Astrocyte of the cerebellum (primary cell): Measurements from ENCODE around the gene SLC25A43.
A peak's percentile ranks its signal among the peaks of the same experiment; 100 is the strongest.

Experiments
- DNase-seq: peaks from one replicate; pipeline ENCODE4 v3.0.0-alpha.2; 2011; ENCODE audit warnings: low read depth
- H3K4me3 ChIP-seq: 2 replicates; pipeline ENCODE4 v1.5.1; 2011; ENCODE audit warnings: mild to moderate bottlenecking, low read depth, low read length, moderate library complexity
- in situ Hi-C: cut with HindIII; loops from 2 replicates; pipeline ENCODE4 v1.10.0; 2017; ENCODE audit warnings: low sequenced_read_pairs
- TF ChIP-seq, protein P1 (sequence below): IDR thresholded peaks from 2 replicates; pipeline ENCODE4 v1.5.1; 2012; ENCODE audit warnings: low read length, low read depth, moderate library complexity, mild to moderate bottlenecking; ENCODE audit errors: missing control alignments

Gene SLC25A43

DNA sequence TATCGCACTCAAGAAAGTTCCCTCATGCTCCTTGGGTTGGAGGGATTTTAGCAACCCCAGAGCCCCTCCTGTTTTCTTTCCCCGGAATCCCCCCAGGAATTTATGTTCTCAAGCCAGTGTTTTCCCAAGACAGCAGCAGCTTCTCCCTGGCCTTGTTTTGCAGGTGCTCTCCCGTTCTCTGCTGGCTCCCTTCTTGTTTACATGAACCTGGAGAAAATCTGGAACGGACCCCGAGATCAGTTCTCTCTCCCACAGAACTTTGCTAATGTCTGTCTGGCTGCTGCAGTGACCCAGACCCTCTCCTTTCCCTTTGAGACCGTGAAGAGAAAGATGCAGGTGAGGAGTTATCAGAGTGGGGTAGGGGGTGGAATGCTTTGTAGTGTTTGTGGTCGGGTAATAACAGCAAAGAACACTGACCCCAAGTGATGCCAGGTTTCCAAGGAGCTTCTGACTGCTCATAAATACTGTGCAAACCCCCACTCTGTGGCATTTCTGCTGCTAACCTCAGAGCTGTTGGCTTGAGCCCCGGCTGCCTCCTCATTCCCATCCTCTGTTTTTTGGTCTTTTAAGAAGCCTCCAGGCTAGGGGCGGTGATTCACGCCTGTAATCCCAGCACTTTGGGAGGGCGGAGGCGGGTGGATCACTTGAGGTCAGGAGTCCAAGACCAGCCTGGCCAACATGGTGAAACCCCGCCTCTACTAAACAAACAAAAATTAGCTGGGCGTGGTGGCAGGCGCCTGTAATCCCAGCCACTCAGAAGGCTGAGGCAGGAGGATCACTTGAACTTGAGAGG lies 11.1 kb downstream of the SLC25A43 start:
- DNase-seq: peak; percentile 86
- H3K4me3 ChIP-seq: no peak overlapping the region
- in situ Hi-C loops: no loop called here
- TF ChIP-seq, protein P1, sequence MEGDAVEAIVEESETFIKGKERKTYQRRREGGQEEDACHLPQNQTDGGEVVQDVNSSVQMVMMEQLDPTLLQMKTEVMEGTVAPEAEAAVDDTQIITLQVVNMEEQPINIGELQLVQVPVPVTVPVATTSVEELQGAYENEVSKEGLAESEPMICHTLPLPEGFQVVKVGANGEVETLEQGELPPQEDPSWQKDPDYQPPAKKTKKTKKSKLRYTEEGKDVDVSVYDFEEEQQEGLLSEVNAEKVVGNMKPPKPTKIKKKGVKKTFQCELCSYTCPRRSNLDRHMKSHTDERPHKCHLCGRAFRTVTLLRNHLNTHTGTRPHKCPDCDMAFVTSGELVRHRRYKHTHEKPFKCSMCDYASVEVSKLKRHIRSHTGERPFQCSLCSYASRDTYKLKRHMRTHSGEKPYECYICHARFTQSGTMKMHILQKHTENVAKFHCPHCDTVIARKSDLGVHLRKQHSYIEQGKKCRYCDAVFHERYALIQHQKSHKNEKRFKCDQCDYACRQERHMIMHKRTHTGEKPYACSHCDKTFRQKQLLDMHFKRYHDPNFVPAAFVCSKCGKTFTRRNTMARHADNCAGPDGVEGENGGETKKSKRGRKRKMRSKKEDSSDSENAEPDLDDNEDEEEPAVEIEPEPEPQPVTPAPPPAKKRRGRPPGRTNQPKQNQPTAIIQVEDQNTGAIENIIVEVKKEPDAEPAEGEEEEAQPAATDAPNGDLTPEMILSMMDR: no peak

DNA sequence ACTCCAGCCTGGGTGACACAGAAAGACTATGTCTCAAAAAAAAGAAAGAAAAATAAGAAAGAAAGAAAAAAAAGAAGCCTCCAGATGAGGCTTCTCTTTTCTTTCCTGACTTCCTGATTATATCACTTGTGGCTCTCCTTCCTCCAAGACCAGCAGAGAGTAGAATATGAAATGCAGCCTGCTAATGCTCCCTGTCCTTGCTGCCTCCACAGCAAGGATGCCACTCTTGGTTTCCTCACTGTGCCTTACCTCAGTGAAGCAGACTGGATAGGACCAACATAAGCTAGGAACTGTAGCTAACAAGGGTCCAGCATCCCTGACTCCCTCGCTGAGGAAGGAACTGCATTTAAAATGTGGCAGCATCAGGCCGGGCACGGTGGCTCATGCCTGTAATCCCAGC lies 11.7 kb downstream of the SLC25A43 start:
- H3K4me3 ChIP-seq: no peak overlapping the region
- in situ Hi-C loops: no loop called here
- TF ChIP-seq, protein P1: no peak
- no peak for DNase-seq

DNA sequence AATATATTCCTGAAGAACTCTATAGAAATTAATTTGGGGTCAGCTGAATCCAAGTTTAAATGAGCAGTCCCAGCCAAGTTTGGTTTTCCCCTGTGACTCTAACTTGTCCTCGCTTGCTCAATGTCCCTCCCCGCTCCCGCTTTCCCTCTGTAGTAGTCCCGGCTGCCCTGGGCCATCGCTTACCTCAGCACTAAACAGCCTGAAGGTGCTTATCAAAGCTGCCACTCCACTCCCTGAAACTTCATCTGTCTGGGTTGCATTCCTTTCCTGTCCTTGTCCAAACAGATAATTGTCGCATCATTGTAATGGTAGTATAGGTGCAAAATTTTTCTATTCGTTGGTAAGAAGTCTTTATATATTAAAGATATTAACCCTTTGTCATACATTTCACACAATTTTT lies 12.8 kb downstream of the SLC25A43 start:
- in situ Hi-C loops: no loop called here
- no peak for DNase-seq
- TF ChIP-seq, protein P1: no peak
- no peak overlapping the region for H3K4me3 ChIP-seq

DNA sequence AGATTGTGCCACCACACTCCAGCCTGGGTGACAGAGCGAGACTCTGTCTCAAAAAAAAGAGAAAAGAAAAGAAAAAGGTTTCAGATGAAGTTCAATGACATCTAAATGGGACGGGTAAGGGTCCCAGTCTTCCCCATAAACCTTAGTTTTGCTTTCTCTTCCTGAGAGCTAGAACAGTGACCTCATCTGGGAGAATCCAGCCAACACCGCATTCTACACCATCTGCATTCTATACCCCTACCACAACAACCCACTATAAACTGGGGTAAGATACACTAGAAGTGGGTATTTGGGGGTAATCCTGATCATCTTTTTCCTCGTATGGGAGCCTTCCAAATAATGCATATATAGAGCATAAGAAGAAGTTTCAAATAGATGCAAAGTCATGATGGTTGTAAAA lies 18.2 kb downstream of the SLC25A43 start:
- in situ Hi-C loops: no loop called here
- TF ChIP-seq, protein P1: no peak
- H3K4me3 ChIP-seq: no peak overlapping the region
- no peak for DNase-seq

DNA sequence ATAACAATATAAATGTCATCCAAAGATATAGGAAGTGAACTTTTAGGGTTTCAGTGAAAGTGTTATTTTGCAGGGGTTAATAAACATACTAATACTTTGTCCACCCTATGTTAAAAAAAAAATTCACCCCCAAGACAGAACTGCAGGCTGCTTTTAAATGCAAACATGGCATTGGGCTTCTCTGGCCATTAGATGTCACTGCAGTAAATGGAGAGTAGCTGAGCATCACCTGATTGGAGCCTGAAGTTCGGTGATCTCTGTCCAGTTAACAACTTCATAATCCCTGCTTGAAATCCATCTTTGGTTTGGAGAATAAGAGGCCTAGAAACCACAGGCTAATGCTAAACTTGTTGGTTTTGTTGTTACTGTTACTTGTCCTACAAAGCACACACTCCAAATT lies 18.7 kb downstream of the SLC25A43 start:
- TF ChIP-seq, protein P1: peak; percentile 34
- DNase-seq: no peak
- H3K4me3 ChIP-seq: no peak overlapping the region
- in situ Hi-C loops: no loop called here

DNA sequence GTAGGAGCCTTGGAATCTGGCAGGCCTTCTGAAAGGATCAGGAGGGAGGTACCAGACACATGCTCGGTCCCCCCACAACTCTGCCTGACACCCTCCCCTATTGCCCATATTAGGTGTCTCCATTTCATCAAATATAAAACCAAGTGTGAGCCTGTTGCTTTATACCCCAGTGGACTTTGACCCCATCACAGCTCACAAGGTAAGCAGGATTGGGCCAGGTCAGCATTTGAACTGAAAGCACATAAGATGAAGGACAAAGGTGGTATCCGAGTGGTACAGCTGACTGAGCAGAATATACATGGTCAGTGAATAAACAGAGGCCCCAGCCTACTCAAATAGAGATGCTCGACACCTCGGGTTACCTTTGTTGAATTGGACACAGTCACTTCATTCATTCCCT lies 20.0 kb downstream of the SLC25A43 start:
- H3K4me3 ChIP-seq: no peak overlapping the region
- in situ Hi-C loops: no loop called here
- DNase-seq: no peak
- TF ChIP-seq, protein P1: no peak

DNA sequence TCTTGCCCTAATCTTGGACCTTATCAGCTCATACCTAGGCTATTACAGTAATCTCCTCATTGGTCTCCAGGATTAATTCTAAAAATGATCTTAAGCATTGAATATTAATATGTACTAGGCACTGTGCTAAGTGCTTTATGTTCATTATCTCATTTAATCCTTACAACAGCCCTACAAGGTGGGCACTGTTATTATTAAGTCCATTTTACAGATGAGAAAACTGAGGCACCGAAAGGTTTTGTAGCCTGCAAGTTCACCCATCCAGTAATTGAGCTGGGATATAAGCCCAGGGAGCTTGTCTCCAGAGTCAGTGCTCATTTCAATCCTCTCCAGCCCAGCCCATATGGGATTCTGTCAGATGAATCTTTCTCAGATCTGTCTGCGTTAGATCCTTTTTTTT lies 20.8 kb downstream of the SLC25A43 start:
- TF ChIP-seq, protein P1: no peak
- H3K4me3 ChIP-seq: no peak overlapping the region
- in situ Hi-C loops: no loop called here
- DNase-seq: no peak
